GM12878 (cell line): ENCODE data around the gene SPATA12. TPM values are rescaled to one million over a fixed set of nuclear protein-coding genes. Genes with fewer than 3 reads are reported as not detected.

Experiments used
- ATAC-seq: fragments of 200-7000 bp; cut with Tn5 transposase; 3 replicates; pipeline ENCODE4 v1.9.1; 2020; ENCODE audit warnings: mild to moderate bottlenecking, moderate library complexity
- Bru-seq: library from RNA; stranded (reverse); fragments of 400-500 nt; gene quantifications from one replicate; lab custom pipeline; 2021; lab: Mats Ljungman, UMichigan
- BruChase-seq, 2 experiments: library from RNA; stranded (reverse); fragments of 400-500 nt; gene quantifications; one replicate each; lab custom pipeline; 2021; lab: Mats Ljungman, UMichigan
- BruUV-seq: library from RNA; stranded (reverse); fragments of 400-500 nt; replicated peaks from 2 replicates; lab custom pipeline; 2021; lab: Mats Ljungman, UMichigan
- CTCF ChIA-PET: fragments of 300-600 bp; sonication (Branson Sonifier 250); formaldehyde crosslinking; extraction: SDS; loops from one replicate; lab custom pipeline; 2021; ENCODE audit warnings: inconsistent platforms; lab: Yijun Ruan, JAX
- POLR2A ChIA-PET: fragments of 350-600 bp; formaldehyde crosslinking; extraction: SDS; loops from one replicate; lab custom pipeline; 2021; ENCODE audit warnings: inconsistent platforms; lab: Charles Lee
- RAD21 ChIA-PET: fragments of 300-600 bp; sonication (Branson Sonifier 250); formaldehyde crosslinking; loops from one replicate; lab custom pipeline; 2023; ENCODE audit warnings: antibody characterized with exemption; ENCODE audit not compliant: unreplicated experiment; lab: Charles Lee
- SMC1A ChIA-PET: fragments of 300-600 bp; sonication (Branson Sonifier 250); formaldehyde crosslinking; loops from one replicate; lab custom pipeline; 2023; ENCODE audit not compliant: unreplicated experiment, uncharacterized antibody; lab: Charles Lee
- DNase-seq: peaks from one replicate; pipeline ENCODE4 v3.0.0-alpha.2; 2011; ENCODE audit warnings: low read depth, low spot score
- FAIRE-seq: peaks from 3 replicates; lab custom pipeline; 2011; peaks lifted over from hg19 to GRCh38; lab: Jason Lieb, UNC
- H2AFZ ChIP-seq: 2 replicates; pipeline ENCODE4 v1.6.0; 2011; ENCODE audit warnings: low read depth, low read length, control low read depth; ENCODE audit not compliant: control insufficient read depth
- H3K27ac ChIP-seq: 2 replicates; pipeline ENCODE4 v1.5.1; 2011; ENCODE audit warnings: control low read depth; ENCODE audit not compliant: control insufficient read depth, insufficient read depth
- H3K27me3 ChIP-seq, 2 experiments: replicated peaks in 1 of 2; 2 replicates each; pipeline versions ENCODE4 v1.6.0 to v1.6.1; 2011; ENCODE audit warnings: low read length in 1 of 2; ENCODE audit not compliant: control insufficient read depth in 2 of 2, insufficient read depth in 2 of 2
- H3K36me3 ChIP-seq, 2 experiments: 2 replicates each; pipeline ENCODE4 v1.5.1; 2011; ENCODE audit warnings: low read length in 1 of 2; ENCODE audit not compliant: control insufficient read depth in 2 of 2, insufficient read depth in 2 of 2
- H3K4me1 ChIP-seq: 2 replicates; pipeline ENCODE4 v1.6.1; 2011; ENCODE audit warnings: mild to moderate bottlenecking, low read length, moderate library complexity, mixed read lengths; ENCODE audit not compliant: control insufficient read depth, insufficient read depth
- H3K4me2 ChIP-seq: 2 replicates; pipeline ENCODE4 v1.6.0; 2011; ENCODE audit warnings: control low read depth; ENCODE audit not compliant: control insufficient read depth, insufficient read depth
- H3K4me3 ChIP-seq: fragments of 200-600 bp; sonication (generic); 2 replicates; pipeline ENCODE4 v1.5.1; 2016
- H3K79me2 ChIP-seq: 2 replicates; pipeline ENCODE4 v1.6.0; 2011; ENCODE audit warnings: low read length; ENCODE audit not compliant: control insufficient read depth, insufficient read depth
- H3K9ac ChIP-seq: 2 replicates; pipeline ENCODE4 v1.8.0; 2011; ENCODE audit warnings: low read length, control low read depth, mixed read lengths; ENCODE audit not compliant: control insufficient read depth, insufficient read depth
- H3K9me3 ChIP-seq: replicated peaks from 3 replicates; pipeline ENCODE4 v1.5.1; 2011; ENCODE audit warnings: mild to moderate bottlenecking, low read length; ENCODE audit not compliant: control insufficient read depth, insufficient read depth
- H4K20me1 ChIP-seq: 2 replicates; pipeline ENCODE4 v1.6.0; 2011; ENCODE audit not compliant: control insufficient read depth, insufficient read depth
- EED ChIP-seq: sonication (generic); IDR thresholded peaks from 2 replicates; pipeline ENCODE4 v1.6.1; 2016; ENCODE audit warnings: antibody characterized with exemption, low read depth
- HDAC2 ChIP-seq: fragments of 200-600 bp; sonication (generic); IDR thresholded peaks from 2 replicates; pipeline ENCODE4 v1.6.1; 2017
- KLF5 ChIP-seq: fragments of 450-650 bp; IDR thresholded peaks from 2 replicates; pipeline ENCODE4 v1.6.1; 2014; ENCODE audit warnings: mild to moderate bottlenecking; ENCODE audit not compliant: partially characterized antibody
- MTA3 ChIP-seq: IDR thresholded peaks from 2 replicates; pipeline ENCODE4 v1.6.1; 2012; ENCODE audit warnings: low read length, inconsistent platforms, borderline replicate concordance
- RBBP5 ChIP-seq: fragments of 200-600 bp; sonication (generic); conservative IDR thresholded peaks from 2 replicates; pipeline ENCODE4 v1.6.1; 2016
- SMAD5 ChIP-seq: IDR thresholded peaks from 2 replicates; pipeline ENCODE4 v1.6.1; 2016; ENCODE audit warnings: antibody characterized with exemption, low read depth
- SREBF2 ChIP-seq: IDR thresholded peaks from 2 replicates; pipeline ENCODE4 v1.6.1; 2012; ENCODE audit warnings: mild to moderate bottlenecking, low read length
- SUPT20H ChIP-seq: IDR thresholded peaks from 2 replicates; pipeline ENCODE4 v1.6.1; 2011; ENCODE audit warnings: low read depth, mild to moderate bottlenecking, low read length, moderate library complexity, borderline replicate concordance; ENCODE audit not compliant: control insufficient read depth
- WGBS: methylation state at CpG from one replicate; pipeline ENCODE4 v1.1.6; 2016; ENCODE audit warnings: low lambda C conversion rate; ENCODE audit not compliant: insufficient replicate concordance, insufficient coverage; ENCODE audit errors: missing lambda C conversion rate; 5-methylcytosine and 5-hydroxymethylcytosine counted together
- in situ Hi-C: fragments of 300-500 bp; cut with MboI; formaldehyde crosslinking; loops from 9 replicates; pipeline ENCODE4 v1.14.3; 2018; ENCODE audit warnings: mixed read lengths
- intact Hi-C: fragments of 100-400 bp; cut with micrococcal nuclease; formaldehyde crosslinking; loops from one replicate; pipeline ENCODE4 v1.14.2; 2022; ENCODE audit not compliant: unreplicated experiment
- long read RNA-seq, 2 experiments: library from polyadenylated mRNA; unstranded; transcript quantifications; one replicate each; pipeline ENCODE4 v2.0.0, GENCODE V29; 2019 to 2020
- polyA minus RNA-seq, 3 experiments: library from RNA; depleted of rRNA, polyadenylated mRNA; stranded (reverse); fragments of >200 nt; gene quantifications; 2 replicates each; pipeline ENCODE4 v1.2.3, GENCODE V29; 2011
- polyA plus RNA-seq, 11 experiments: library from polyadenylated mRNA; depleted of rRNA in 4 of 11; unstranded in 6 of 11; stranded (reverse) in 5 of 11; fragments of >200 nt; fragmentation: Nextera tagmentation in 4 of 11; fragmentation: Illumina TruSeq in 1 of 11; extraction: Ambion mirVana in 4 of 11; extraction: Trizol in 1 of 11; gene quantifications; 1 replicate in 1 of 11; 2 replicates in 10 of 11; pipeline versions ENCODE4 v1.2.1 to v1.2.3, GENCODE V29; 2011 to 2016; ENCODE audit warnings: inconsistent platforms in 2 of 11, missing spikeins in 2 of 11, low read depth in 1 of 11
- total RNA-seq, 4 experiments: library from RNA; depleted of rRNA in 3 of 4; stranded (reverse); fragments of >200 nt in 3 of 4; fragmentation: Illumina TruSeq in 1 of 4; extraction: Trizol in 1 of 4; gene quantifications; 2 replicates each; pipeline versions ENCODE4 v1.2.1 to v1.2.3, GENCODE V29; 2013 to 2021
- TF ChIP-seq, protein P1 (sequence below): IDR thresholded peaks from 2 replicates; pipeline ENCODE4 v1.6.1; 2011; ENCODE audit warnings: borderline replicate concordance, low read depth, mild to moderate bottlenecking, moderate library complexity, mixed read lengths, low read length; ENCODE audit not compliant: insufficient read depth; ENCODE audit errors: extremely low read length

SPATA12 gene
- total RNA-seq (2013; cell fraction: nucleolus; rRNA removed), result not detected in 2 replicates
- total RNA-seq (2014; rRNA removed) (0.34 and 0.82 TPM in 2 replicates), total RNA-seq (2014; rRNA removed; fragmentation: Illumina TruSeq; extraction: Trizol) (0.36 and 0.46 TPM in 2 replicates), total RNA-seq (2021) (0.29 and 0.38 TPM in 2 replicates), polyA plus RNA-seq (2011; rRNA removed) (0.03 TPM in 1 of 2 replicates, not detected in the other), polyA plus RNA-seq (2014; fragmentation: Illumina TruSeq; extraction: Trizol) (0.44 and 0.82 TPM in 2 replicates), polyA plus RNA-seq (2014; fragmentation: Nextera tagmentation; extraction: Ambion mirVana) (under 1 TPM; 0.51 to 0.69 TPM), polyA plus RNA-seq (2014; rRNA removed) (0.61 and 0.70 TPM in 2 replicates), polyA plus RNA-seq (2016; fragmentation: Nextera tagmentation; extraction: Ambion mirVana) (under 1 TPM; 0.25 to 0.32 TPM), polyA minus RNA-seq (2011; rRNA and poly(A)+ RNA removed) (not detected in 2 replicates), Bru-seq, nascent RNA (percentile 9 among the genes with signal in this experiment), BruChase-seq, experiment 1, labeled RNA remaining after a 6-hour chase (percentile 10 among the genes with signal in this experiment), BruChase-seq, experiment 2, labeled RNA remaining after a 2-hour chase (percentile 12 among the genes with signal in this experiment)
- not detected for polyA plus RNA-seq (2011; ENCODE audit: low read depth)
- 0.02 TPM in 1 of 2 replicates, not detected in the other for polyA plus RNA-seq (2011; cell fraction: cytosol; rRNA removed)
- not detected in 2 replicates for polyA plus RNA-seq (2011; cell fraction: nucleus; rRNA removed)
- polyA plus RNA-seq (2012), result not detected in 2 replicates
- polyA minus RNA-seq (2011; cell fraction: cytosol; rRNA and poly(A)+ RNA removed), result not detected in 2 replicates
- not detected in 2 replicates for polyA minus RNA-seq (2011; cell fraction: nucleus; rRNA and poly(A)+ RNA removed)
- long read RNA-seq, experiment 1, result 0 reads
- long read RNA-seq, experiment 2, result 0 reads

- Histone ChIP-seq H3K4me3 (no peak within 1 kb of the TSS), H3K36me3 (no peaks in the 10 kb centered on the region), H3K4me1 (no peaks in the 10 kb centered on the region), H3K27me3 (no peaks in the 10 kb centered on the region), H4K20me1 (no peaks in the 10 kb centered on the region), H3K9ac (no peak within 1 kb of the TSS), H3K27ac (no peak within 1 kb of the TSS), H3K79me2 (no peaks in the 10 kb centered on the region), H3K9me3 (no peaks in the 10 kb centered on the region; the same call in 1 of the 3 replicates), H3K4me2 (no peak within 1 kb of the TSS), H2AFZ (no peak within 1 kb of the TSS)
- FAIRE-seq (no peak), DNase-seq (no peak), ATAC-seq (peak; percentile 46)
- RAD21 ChIA-PET, result no interaction called here
- POLR2A ChIA-PET, result interaction anchor here (0.8 kb wide), 1 partner anchor 12 kb away, joined by 3 read pairs; no protein-coding TSS in a partner anchor
- TF ChIP-seq SREBF2, result no peak
- TF ChIP-seq EED, result peak; percentile 47; the same call in 1 of the 2 replicates
- TF ChIP-seq SUPT20H, result no peak
- TF ChIP-seq, protein P1, sequence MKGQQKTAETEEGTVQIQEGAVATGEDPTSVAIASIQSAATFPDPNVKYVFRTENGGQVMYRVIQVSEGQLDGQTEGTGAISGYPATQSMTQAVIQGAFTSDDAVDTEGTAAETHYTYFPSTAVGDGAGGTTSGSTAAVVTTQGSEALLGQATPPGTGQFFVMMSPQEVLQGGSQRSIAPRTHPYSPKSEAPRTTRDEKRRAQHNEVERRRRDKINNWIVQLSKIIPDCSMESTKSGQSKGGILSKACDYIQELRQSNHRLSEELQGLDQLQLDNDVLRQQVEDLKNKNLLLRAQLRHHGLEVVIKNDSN, result peak; percentile 25
- TF ChIP-seq RBBP5, result no peak
- no peak for TF ChIP-seq SMAD5
- no peak for TF ChIP-seq MTA3
- no peak for TF ChIP-seq HDAC2
- TF ChIP-seq KLF5, result no peak
- SMC1A ChIA-PET, result interaction anchor here (0.8 to 1.0 kb wide), 2 partner anchors 13 to 15 kb away, joined by 3 read pairs; no protein-coding TSS in a partner anchor
- in situ Hi-C loops (no loop called here), intact Hi-C loops (loop anchor here (10.0 kb wide), 1 partner anchor 355 kb away; no protein-coding TSS in a partner anchor)
- 44% methylated on average over 11 of the region's 11 CpGs for WGBS
- BruUV-seq, result no TSS peak
- CTCF ChIA-PET, result interaction anchor here (1.3 kb wide), 1 partner anchor 258 kb away, joined by 5 read pairs; the partner anchor contains the start of gene ARHGEF3
Measured at GRCh38 chr3:57060089-57060821, at the start of gene SPATA12. TSS of gene SPATA12 (plus strand) at chr3:57060664. CDS start at chr3:57073695, 13,031 bp downstream.
